Spleen (tissue), 11 donors: ENCODE data around the gene RNASE13. TPM values are rescaled to one million over a fixed set of nuclear protein-coding genes. Genes with fewer than 3 reads are reported as not detected.
"Not testable (repeated sequence)": the region's sequence is repeated elsewhere in the genome, so short reads cannot be mapped to it uniquely, and the experiment has no call there.

ENCODE experiments used
- DNase-seq: peaks from one replicate; pipeline ENCODE4 v3.0.0-alpha.2; 2020
- H3K27ac ChIP-seq, 8 donors: fragments of 200-600 bp; sonication (generic) in 7 of 8; 1 replicate in 4 of 8; 2 replicates in 4 of 8; pipeline versions ENCODE4 v1.5.0 to v1.8.0; 2016 to 2021; ENCODE audit warnings: inconsistent platforms in 4 of 8, mild to moderate bottlenecking in 4 of 8, moderate library complexity in 1 of 8
- H3K27me3 ChIP-seq, 7 donors: fragments of 200-600 bp; sonication (generic) in 6 of 7; replicated peaks in 1 of 7; 1 replicate in 4 of 7; 2 replicates in 3 of 7; pipeline versions ENCODE4 v1.5.0 to v1.8.0; 2016 to 2021; ENCODE audit warnings: inconsistent platforms in 3 of 7, mild to moderate bottlenecking in 1 of 7
- H3K36me3 ChIP-seq, 6 donors: fragments of 200-600 bp; sonication (generic) in 5 of 6; 1 replicate in 4 of 6; 2 replicates in 2 of 6; pipeline versions ENCODE4 v1.5.0 to v1.8.0; 2016 to 2021; ENCODE audit warnings: inconsistent platforms in 2 of 6
- H3K4me1 ChIP-seq, 6 donors: fragments of 200-600 bp; sonication (generic) in 5 of 6; 1 replicate in 3 of 6; 2 replicates in 3 of 6; pipeline versions ENCODE4 v1.5.0 to v1.8.0; 2016 to 2021; ENCODE audit warnings: inconsistent platforms in 3 of 6
- H3K4me3 ChIP-seq, 8 donors: fragments of 200-600 bp; sonication (generic) in 7 of 8; 1 replicate in 4 of 8; 2 replicates in 4 of 8; pipeline versions ENCODE4 v1.5.0 to v1.8.0; 2016 to 2021; ENCODE audit warnings: inconsistent platforms in 4 of 8, mild to moderate bottlenecking in 4 of 8, moderate library complexity in 2 of 8
- H3K9me3 ChIP-seq, 8 donors: fragments of 200-600 bp; sonication (generic) in 7 of 8; 1 replicate in 4 of 8; 2 replicates in 4 of 8; pipeline versions ENCODE4 v1.5.0 to v1.8.0; 2016 to 2021; ENCODE audit warnings: inconsistent platforms in 4 of 8
- POLR2A ChIP-seq, 3 donors: fragments of 450-650 bp; IDR thresholded peaks; one replicate each; pipeline ENCODE4 v1.5.1; 2017; ENCODE audit warnings: antibody characterized with exemption in 3 of 3, mild to moderate bottlenecking in 1 of 3
- POLR2AphosphoS5 ChIP-seq, 3 donors: sonication (generic); formaldehyde crosslinking; IDR thresholded peaks; one replicate each; pipeline ENCODE4 v1.5.1; 2017; ENCODE audit warnings: antibody characterized with exemption in 3 of 3
- WGBS, 5 donors: extraction: QIAGEN DNeasy Blood & Tissue Kit in 3 of 5; methylation state at CpG; one replicate each; pipeline versions ENCODE4 v1.1.5 to v1.1.7; 2013 to 2018; 5-methylcytosine and 5-hydroxymethylcytosine counted together
- intact Hi-C: fragments of 100-400 bp; cut with DNase I; formaldehyde crosslinking; loops from one replicate; pipeline ENCODE4 v1.15.0; 2023; ENCODE audit warnings: low total_unique reads
- polyA plus RNA-seq, 3 donors: library from polyadenylated mRNA; stranded (reverse); fragments of 200-250 nt; gene quantifications; one replicate each; pipeline ENCODE4 v1.2.1, GENCODE V29; 2013
- total RNA-seq, 7 donors: library from RNA; depleted of rRNA in 3 of 7; stranded (reverse); fragments of >200 nt in 3 of 7; fragmentation: NEBNext Ultra II Directional in 4 of 7; extraction: Animal tissue kit (Norgen Biotek cat#: 25700) in 4 of 7; gene quantifications; one replicate each; pipeline versions ENCODE4 v1.1.0 to v1.2.1, GENCODE V29; 2016 to 2021
- TF ChIP-seq, protein P1 (sequence below), 11 experiments: fragments of 200-600 bp in 7 of 11; fragments of 450-650 bp in 4 of 11; sonication (generic) in 4 of 11; IDR thresholded peaks in 8 of 11; conservative IDR thresholded peaks in 3 of 11; 1 replicate in 7 of 11; 2 replicates in 4 of 11; pipeline versions ENCODE4 v1.4.0 to v1.8.0; 2016 to 2021; ENCODE audit warnings: antibody characterized with exemption in 11 of 11, inconsistent platforms in 4 of 11, mild to moderate bottlenecking in 1 of 11
- donor health status: healthy with polysubstance abuse.
- donor health status: DM: no; HTN: no; CAD: no; lungs with moderate emphysema.
- donor health status: DM: no; HTN: no; CAD: no.
- donor health status: Bipolar disorder and iron deficiency.
- donor health status: healthy.
- donor health status: DM: no; HTN: no; CAD: no.
- donor health status: DM: yes; HTN: yes; CAD: no.

The RNASE13 gene
- total and polyA plus RNA-seq, 10 donors = 0.30 TPM; not detected in 9

DNA sequence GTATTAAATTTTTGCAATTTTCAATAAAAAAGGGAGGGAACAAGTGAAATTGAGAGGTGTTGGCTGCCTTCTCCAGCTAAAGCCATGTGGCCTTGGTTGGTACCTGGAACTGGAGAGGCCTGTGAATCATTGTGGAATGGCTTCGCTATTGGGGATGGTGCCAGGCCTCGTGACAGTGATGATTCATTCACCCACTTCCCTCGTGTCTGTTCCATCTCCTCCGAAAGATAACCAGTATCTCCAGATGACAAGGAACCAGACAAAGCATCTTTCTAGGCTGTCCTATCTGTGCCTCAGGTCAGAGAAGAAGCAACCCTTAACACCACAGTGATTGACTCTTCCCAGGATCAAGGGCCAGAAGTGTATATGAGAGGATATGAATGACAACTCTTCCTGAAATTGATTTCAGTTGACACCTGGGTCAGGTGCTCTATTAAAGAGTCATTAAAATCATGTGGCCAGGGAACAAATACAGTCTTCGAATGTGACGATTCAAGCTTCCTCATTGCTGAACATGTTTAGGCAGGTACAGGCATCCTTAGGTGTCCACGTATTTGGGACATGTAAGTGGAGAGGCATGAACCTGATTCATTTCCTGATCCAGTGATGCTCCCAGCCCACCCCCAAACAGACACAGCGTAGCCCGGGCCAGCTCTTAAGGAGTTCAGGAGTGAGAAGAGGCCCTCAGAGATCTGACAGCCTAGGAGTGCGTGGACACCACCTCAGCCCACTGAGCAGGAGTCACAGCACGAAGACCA is 7.2 kb upstream of the RNASE13 start, which contains the start of gene RNASE7:
Gene RNASE7, plus strand, starts transcription at position 687 of the 758 bp plus-strand sequence. CDS start 631 bp downstream, outside the sequence.
- intact Hi-C loops = no loop called here
- DNase-seq = peak; percentile 20
- Histone ChIP-seq H3K27me3 (no peaks in the 10 kb centered on the region), H3K9me3 (no peaks in the 10 kb centered on the region), H3K36me3 (no peaks in the 10 kb centered on the region), H3K4me1 (peaks cover 14 to 53% (median 35%) of the 10 kb centered on the region in 6 donors), H3K4me3 (no peak within 1 kb of the TSS), H3K27ac (peak within 1 kb of the TSS in 5 of 8 donors; percentile 52 to 72 (median 59))
- 64 to 83% (median 68%) methylated on average over 11 of the region's 11 CpGs for WGBS, 5 donors
- TF ChIP-seq, protein P1, sequence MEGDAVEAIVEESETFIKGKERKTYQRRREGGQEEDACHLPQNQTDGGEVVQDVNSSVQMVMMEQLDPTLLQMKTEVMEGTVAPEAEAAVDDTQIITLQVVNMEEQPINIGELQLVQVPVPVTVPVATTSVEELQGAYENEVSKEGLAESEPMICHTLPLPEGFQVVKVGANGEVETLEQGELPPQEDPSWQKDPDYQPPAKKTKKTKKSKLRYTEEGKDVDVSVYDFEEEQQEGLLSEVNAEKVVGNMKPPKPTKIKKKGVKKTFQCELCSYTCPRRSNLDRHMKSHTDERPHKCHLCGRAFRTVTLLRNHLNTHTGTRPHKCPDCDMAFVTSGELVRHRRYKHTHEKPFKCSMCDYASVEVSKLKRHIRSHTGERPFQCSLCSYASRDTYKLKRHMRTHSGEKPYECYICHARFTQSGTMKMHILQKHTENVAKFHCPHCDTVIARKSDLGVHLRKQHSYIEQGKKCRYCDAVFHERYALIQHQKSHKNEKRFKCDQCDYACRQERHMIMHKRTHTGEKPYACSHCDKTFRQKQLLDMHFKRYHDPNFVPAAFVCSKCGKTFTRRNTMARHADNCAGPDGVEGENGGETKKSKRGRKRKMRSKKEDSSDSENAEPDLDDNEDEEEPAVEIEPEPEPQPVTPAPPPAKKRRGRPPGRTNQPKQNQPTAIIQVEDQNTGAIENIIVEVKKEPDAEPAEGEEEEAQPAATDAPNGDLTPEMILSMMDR (IDR thresholded peaks at IDR 0.05 in 8 of 11, conservative IDR thresholded peaks at IDR 0.05 in 3 of 11) = no peak
- TF ChIP-seq POLR2A (IDR thresholded peaks at IDR 0.05) (no peak), POLR2AphosphoS5 (IDR thresholded peaks at IDR 0.05) (no peak)

DNA sequence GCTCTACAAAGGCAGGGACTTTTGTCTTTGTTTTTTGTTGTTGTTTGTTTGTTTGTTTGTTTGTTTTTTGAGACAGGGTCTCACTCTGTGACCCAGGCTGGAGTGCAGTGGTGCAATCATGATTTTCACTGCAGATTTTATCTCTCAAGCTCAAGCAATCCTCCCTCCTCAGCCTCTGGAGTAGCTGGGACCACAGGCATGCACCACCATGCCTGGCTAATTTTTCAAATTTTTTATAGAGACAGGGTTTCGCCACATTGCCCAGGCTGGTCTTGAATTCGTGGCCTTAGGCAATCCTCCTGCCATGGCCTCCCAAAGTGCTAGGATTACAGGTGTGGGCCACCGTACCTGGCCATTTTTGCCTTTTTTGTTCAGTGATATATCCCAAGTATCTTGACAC is 6.3 kb upstream of the RNASE13 start:
- H3K9me3 ChIP-seq, H3K27ac ChIP-seq, H3K27me3 ChIP-seq, intact Hi-C loops, H3K36me3 ChIP-seq, H3K4me3 ChIP-seq: not testable (repeated sequence)
- DNase-seq = peak; percentile 16
- WGBS, 5 donors = 78 to 88% (median 83%) methylated on average over 3 of the region's 3 CpGs
- peaks cover 14 to 53% (median 35%) of the 10 kb centered on the region in 6 donors for H3K4me1 ChIP-seq

DNA sequence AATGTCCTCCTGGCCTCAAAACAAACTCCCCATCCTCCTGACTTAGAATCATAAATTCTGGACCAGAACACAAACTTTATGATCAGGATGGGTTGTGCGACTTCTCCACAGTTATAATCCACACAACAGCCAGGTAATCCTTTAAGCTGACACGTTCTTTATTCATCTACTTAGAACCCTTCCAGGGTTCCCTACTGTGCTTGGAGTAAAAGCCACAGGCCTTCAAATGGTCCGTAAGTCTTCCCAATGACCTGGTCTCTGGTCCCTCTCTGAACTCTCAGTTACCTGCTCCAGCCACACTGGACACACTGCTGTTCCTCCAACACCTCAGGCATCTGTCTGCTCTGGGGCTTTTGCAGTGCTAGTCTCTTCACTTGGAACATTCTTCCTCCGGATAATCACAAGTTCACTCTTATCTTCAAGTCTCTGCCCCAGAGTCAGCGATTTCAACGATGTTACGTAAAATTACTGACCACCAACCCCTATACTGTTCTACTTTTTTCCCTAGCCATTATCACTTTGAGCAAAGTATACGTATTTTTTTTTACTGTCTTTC is 5.8 kb upstream of the RNASE13 start:
- WGBS, 5 donors = 71 to 86% (median 79%) methylated on average over 8 of the region's 8 CpGs
- TF ChIP-seq, protein P1 (IDR thresholded peaks at IDR 0.05 in 8 of 11, conservative IDR thresholded peaks at IDR 0.05 in 3 of 11) = no peak
- TF ChIP-seq POLR2AphosphoS5 (IDR thresholded peaks at IDR 0.05) = no peak
- H3K27ac ChIP-seq = peak overlapping the region in 1 of 8 donors; percentile 76

DNA sequence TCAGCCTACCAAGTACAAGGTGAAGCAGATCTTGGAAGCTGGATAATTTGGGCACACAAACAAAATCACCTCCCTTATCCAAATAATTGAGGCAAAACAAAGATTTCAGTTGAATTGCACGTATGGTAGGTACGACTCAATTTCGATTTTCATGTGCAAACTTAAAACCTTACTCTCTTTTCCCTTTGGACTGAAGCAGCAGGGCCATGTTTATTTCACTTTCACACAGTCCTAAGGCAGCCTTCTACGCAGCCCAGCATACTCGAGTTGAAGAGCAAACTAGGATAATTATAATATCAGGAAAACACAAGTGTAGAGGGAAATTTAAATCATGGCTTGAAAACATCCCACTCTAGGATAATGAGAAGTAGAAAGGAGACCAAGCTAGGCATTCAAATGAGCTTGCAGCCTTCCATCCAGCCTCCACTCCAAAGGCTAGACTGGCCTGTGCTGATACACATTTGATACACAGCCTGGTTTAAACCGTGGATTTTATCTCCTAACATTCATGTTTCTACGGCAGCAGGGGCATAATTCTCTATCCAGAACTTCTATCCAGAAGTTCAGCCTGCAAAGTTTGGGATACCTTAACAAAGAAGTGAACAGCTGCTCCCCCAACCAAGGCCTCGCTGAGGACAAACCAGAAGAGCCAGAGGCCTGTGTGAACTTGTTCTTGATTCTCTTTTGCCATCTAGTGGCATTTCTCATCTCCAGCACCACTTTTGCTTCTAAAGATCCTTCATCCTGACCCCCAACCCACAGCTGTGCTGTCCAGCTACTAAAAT is 5.2 kb upstream of the RNASE13 start:
- peak overlapping the region; percentile 14 to 77 (median 72) for H3K27ac ChIP-seq
- DNase-seq = peak; percentile 58
- H3K9me3 ChIP-seq = no peaks in the 10 kb centered on the region
- intact Hi-C loops = no loop called here
- H3K36me3 ChIP-seq = no peaks in the 10 kb centered on the region
- WGBS, 5 donors = 54 to 65% (median 59%) methylated on average over 8 of the region's 8 CpGs
- H3K4me3 ChIP-seq = no peak overlapping the region
- H3K27me3 ChIP-seq = no peaks in the 10 kb centered on the region
- no peak for TF ChIP-seq POLR2AphosphoS5 (IDR thresholded peaks at IDR 0.05)
- TF ChIP-seq, protein P1 (IDR thresholded peaks at IDR 0.05 in 8 of 11, conservative IDR thresholded peaks at IDR 0.05 in 3 of 11) = peak; percentile 38 to 72 (median 60)
- no peak for TF ChIP-seq POLR2A (IDR thresholded peaks at IDR 0.05)
- H3K4me1 ChIP-seq = peaks cover 14 to 51% (median 35%) of the 10 kb centered on the region in 6 donors

More for the DNA sequence above, 5.8 kb upstream of the RNASE13 start:
- intact Hi-C loops = no loop called here
- no peak overlapping the region for H3K4me3 ChIP-seq
- H3K9me3 ChIP-seq = no peaks in the 10 kb centered on the region
- DNase-seq = peak; percentile 19
- H3K36me3 ChIP-seq = no peaks in the 10 kb centered on the region
- H3K4me1 ChIP-seq = peaks cover 14 to 53% (median 35%) of the 10 kb centered on the region in 6 donors
- no peaks in the 10 kb centered on the region for H3K27me3 ChIP-seq
